Upper lobe of right lung (tissue), 1 donor: ENCODE results near the gene CRYGA. TPM values are rescaled to one million over a fixed set of nuclear protein-coding genes. Genes with fewer than 3 reads are reported as not detected.
"Not testable (repeated sequence)": the region's sequence is repeated elsewhere in the genome, so short reads cannot be mapped to it uniquely, and the experiment has no call there.

Source experiments
- ATAC-seq: fragments of 200-7000 bp; cut with Tn5 transposase; one replicate; pipeline ENCODE4 v1.9.1; 2020; ENCODE audit warnings: mild to moderate bottlenecking, moderate library complexity
- DNase-seq: peaks from one replicate; pipeline ENCODE4 v3.0.0-alpha.2; 2020
- H3K27ac ChIP-seq: fragments of 200-600 bp; one replicate; pipeline ENCODE4 v1.8.0; 2022
- H3K27me3 ChIP-seq: fragments of 200-600 bp; one replicate; pipeline ENCODE4 v1.8.0; 2022; ENCODE audit warnings: mild to moderate bottlenecking
- H3K36me3 ChIP-seq: fragments of 200-600 bp; one replicate; pipeline ENCODE4 v1.8.0; 2022
- H3K4me1 ChIP-seq: fragments of 200-600 bp; one replicate; pipeline ENCODE4 v1.8.0; 2022
- H3K4me3 ChIP-seq: fragments of 200-600 bp; one replicate; pipeline ENCODE4 v1.8.0; 2022; ENCODE audit warnings: mild to moderate bottlenecking
- H3K9me3 ChIP-seq: fragments of 200-600 bp; one replicate; pipeline ENCODE4 v1.8.0; 2022
- intact Hi-C: fragments of 100-400 bp; cut with DNase I; formaldehyde crosslinking; loops from one replicate; pipeline ENCODE4 v1.11.0; 2022
- total RNA-seq: library from RNA; stranded (reverse); fragmentation: NEBNext Ultra II Directional; extraction: Animal tissue kit (Norgen Biotek cat#: 25700); gene quantifications from one replicate; pipeline ENCODE4 v1.2.1, GENCODE V29; 2021
- TF ChIP-seq, protein P1 (sequence below): fragments of 200-600 bp; IDR thresholded peaks from one replicate; pipeline ENCODE4 v1.8.0; 2022; ENCODE audit warnings: antibody characterized with exemption
- donor health status: DM: no; HTN: yes; CAD: no; lungs with severe emphysema.

CRYGA gene
- total RNA-seq, 1 donor from 2014 or later, result not detected

DNA sequence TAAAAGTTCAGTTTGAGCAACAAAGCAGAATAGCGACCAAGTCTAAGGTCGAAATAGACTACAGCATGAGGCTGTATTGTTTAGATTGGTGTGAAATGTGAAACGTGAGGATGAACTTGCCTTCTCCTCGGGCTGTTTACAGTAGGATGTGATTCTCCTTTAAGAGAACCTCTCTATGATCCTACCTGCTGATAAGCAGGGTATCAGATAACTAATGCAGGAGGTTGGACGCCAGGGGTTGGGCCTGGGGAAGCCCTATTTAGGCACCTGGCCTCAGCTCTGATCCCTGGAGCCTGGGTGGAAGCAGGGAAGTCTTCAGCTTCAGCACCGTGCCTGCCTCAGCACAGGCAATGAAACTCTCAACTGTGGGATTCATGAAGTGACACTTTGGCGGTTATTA lies 50.4 kb downstream of the CRYGA start:
- no peak overlapping the region for H3K4me3 ChIP-seq
- H3K9me3 ChIP-seq, result no peaks in the 10 kb centered on the region
- intact Hi-C loops, result no loop called here
- H3K27me3 ChIP-seq, result no peaks in the 10 kb centered on the region
- no peaks in the 10 kb centered on the region for H3K4me1 ChIP-seq
- no peak overlapping the region for H3K27ac ChIP-seq
- TF ChIP-seq, protein P1, sequence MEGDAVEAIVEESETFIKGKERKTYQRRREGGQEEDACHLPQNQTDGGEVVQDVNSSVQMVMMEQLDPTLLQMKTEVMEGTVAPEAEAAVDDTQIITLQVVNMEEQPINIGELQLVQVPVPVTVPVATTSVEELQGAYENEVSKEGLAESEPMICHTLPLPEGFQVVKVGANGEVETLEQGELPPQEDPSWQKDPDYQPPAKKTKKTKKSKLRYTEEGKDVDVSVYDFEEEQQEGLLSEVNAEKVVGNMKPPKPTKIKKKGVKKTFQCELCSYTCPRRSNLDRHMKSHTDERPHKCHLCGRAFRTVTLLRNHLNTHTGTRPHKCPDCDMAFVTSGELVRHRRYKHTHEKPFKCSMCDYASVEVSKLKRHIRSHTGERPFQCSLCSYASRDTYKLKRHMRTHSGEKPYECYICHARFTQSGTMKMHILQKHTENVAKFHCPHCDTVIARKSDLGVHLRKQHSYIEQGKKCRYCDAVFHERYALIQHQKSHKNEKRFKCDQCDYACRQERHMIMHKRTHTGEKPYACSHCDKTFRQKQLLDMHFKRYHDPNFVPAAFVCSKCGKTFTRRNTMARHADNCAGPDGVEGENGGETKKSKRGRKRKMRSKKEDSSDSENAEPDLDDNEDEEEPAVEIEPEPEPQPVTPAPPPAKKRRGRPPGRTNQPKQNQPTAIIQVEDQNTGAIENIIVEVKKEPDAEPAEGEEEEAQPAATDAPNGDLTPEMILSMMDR, result no peak
- ATAC-seq, result no peak
- H3K36me3 ChIP-seq, result no peaks in the 10 kb centered on the region
- no peak for DNase-seq

GRCh38 chr2:208112273-208112745 lies 51.1 kb downstream of the CRYGA start:
- DNase-seq, H3K4me1 ChIP-seq, H3K27ac ChIP-seq, H3K27me3 ChIP-seq, H3K4me3 ChIP-seq, H3K36me3 ChIP-seq, H3K9me3 ChIP-seq, intact Hi-C loops: not testable (repeated sequence)
- peak; percentile 24 for ATAC-seq

Other genes starting within 250 kb of the CRYGA start
- 24.5 TPM for gene PLEKHM3, start 138.1 kb downstream of the CRYGA start, total RNA-seq
- gene CRYGD, start 39.1 kb downstream of the CRYGA start, total RNA-seq, result not detected
- not detected for gene CRYGC, start 33.8 kb downstream of the CRYGA start, total RNA-seq
- not detected for gene CRYGB, start 17.4 kb downstream of the CRYGA start, total RNA-seq
- gene C2orf80, start 26.4 kb upstream of the CRYGA start, total RNA-seq, result not detected
- 116 TPM for gene IDH1, start 91.5 kb upstream of the CRYGA start, total RNA-seq
- gene PIKFYVE, start 102.7 kb upstream of the CRYGA start, total RNA-seq, result 32.5 TPM
- not detected for gene PTH2R, start 243.2 kb upstream of the CRYGA start, total RNA-seq